ENCODE results near the gene ITK.

DNA sequence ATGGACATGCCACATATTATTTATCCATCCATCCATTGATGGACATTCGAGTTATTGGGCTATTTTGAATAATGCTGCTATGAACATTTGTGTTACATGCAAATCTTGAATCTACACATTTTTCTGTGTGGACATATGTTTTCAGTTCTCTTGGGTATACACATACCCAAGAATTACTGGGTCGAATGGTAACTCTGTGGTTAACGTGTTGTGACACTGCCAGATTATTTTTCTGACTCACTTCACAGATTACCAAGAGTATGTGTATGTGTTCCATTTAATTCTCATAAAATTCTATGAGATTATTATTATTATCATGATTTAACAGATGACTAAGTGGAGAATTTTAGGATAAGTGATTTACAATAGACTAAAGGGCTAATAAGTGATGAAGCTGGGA is 112.0 kb downstream of the ITK start:
- TF ChIP-seq POLR2A (IDR thresholded peaks at IDR 0.05; ENCODE audit: low read depth, low read length) (no peak), POLR2AphosphoS5 (IDR thresholded peaks at IDR 0.05; ENCODE audit: low read depth, low read length) (no peak), TAF1 (IDR thresholded peaks at IDR 0.05; ENCODE audit: low read depth, low read length) (no peak), SPI1 (IDR thresholded peaks at IDR 0.05; ENCODE audit: low read depth, low read length) (no peak), PAX5 (IDR thresholded peaks at IDR 0.05; ENCODE audit: insufficient read depth, low read length, severe bottlenecking) (no peak)
